Activated CD4-positive, alpha-beta T cell treated with anti-CD3 and anti-CD28 coated beads, Interleukin-2, amount 50 U/mL, for 16 hours (primary cell): ENCODE results near the gene GLG1.
A peak's percentile ranks its signal among the peaks of the same experiment; 100 is the strongest.
"Not testable (repeated sequence)": the region's sequence is repeated elsewhere in the genome, so short reads cannot be mapped to it uniquely, and the experiment has no call there.

Source experiments
- DNase-seq: peaks from one replicate; pipeline ENCODE4 v3.0.0-alpha.2; 2020

Gene GLG1

GRCh38 chr16:74438492-74438979 lies 168.4 kb downstream of the GLG1 start:
- peak; percentile 74 for DNase-seq

DNA sequence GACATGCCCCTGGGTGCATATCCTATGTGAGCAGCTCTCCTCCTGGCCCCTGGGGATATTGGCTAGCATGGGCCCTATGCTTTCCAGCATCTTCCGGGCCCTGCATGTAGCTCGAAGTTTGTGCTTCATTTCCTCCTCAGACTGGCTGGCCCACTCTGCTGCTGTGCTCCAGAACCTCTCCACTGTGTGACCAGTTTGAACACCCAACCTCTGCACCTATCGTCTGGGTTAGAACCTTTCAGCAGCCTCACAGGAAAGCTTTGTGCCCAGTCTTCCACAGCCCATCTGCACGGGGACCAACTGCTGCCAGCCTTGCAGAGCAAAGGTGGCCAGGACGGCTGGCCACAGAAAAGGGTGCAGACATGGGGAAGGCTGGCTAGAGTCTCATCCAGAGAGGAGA lies 175.4 kb downstream of the GLG1 start:
- no peak for DNase-seq

- peak; percentile 55 for DNase-seq
Observed at GRCh38 chr16:74430036-74430712, 176.7 kb downstream of the GLG1 start.

DNA sequence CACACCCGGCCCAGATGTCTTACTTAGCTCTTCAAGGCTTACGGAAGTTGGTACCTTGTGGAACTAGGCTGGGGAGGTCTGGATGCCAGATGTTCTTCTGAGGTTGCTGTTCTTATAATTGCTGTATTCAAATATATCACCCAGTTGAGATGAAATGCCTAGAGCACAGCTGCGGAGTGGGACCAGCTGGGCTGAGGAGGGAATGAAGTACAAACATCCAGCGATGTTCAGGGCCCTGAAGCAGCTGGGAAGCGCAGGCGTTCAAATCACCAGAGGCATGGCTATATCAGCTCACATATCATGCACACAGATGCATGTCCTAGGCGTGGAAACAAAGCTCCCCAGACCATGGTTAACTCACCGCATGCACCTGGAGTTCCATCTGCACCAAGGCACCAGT lies 178.4 kb downstream of the GLG1 start:
- not testable (repeated sequence) for DNase-seq

DNA sequence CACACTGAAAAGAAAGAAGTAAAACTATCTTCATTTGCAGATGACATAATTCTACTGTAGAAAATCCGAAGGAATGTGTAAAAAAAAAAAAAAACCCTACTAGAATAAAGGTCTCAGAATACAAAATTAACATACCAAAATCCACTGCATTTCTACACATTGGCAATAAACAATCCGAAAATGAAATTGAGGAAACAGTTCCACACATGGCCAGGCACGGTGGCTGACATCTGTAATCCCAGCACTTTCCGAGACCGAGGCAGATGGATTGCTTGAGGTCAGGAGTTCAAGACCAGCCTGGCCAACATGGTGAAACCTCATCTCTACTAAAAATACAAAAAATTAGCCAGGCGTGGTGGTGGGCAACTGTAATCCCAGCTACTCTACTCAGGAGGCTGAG lies 181.2 kb downstream of the GLG1 start:
- DNase-seq = not testable (repeated sequence)

DNA sequence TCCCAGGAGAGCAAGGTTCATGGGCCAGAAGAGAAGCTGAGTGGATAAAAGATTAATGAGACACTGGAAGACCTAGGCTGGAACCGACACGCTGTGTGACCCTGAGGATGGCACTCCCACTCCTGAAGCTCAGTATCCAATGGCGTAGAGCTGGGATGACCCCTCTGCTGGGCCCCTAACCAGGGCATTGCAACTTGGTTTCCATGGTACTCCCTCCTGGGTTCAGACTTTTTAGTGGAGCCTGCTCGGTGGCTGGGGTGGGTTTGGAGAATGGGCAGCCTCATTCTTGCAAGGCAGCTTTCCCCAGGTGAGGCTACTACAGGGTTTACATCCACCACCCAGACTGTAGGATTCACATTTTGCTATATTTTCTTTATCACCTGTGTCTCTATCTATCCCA lies 183.2 kb downstream of the GLG1 start:
- DNase-seq = not testable (repeated sequence)

DNA sequence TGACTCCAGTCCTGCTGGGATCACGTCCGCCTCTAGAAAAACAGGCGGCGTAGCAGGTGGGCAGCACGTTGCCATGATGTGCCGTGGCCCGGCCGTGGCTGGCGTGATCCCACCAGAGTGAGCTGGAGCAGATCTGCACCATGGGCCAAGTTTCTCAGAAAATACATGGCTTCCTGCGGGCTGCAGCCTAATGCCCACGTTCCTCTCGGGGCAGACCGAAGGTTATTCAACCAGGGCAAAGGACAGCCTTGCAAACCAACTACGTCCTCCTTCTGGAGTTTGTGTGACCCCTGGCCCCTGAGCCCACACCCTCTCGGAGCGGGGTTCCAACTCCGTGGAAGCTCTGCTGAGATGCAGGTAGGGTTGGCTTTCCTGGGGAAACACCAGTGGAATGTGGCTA lies 184.8 kb downstream of the GLG1 start:
- not testable (repeated sequence) for DNase-seq

GRCh38 chr16:74421482-74421785 lies 185.5 kb downstream of the GLG1 start:
- not testable (repeated sequence) for DNase-seq

- not testable (repeated sequence) for DNase-seq
Observed at GRCh38 chr16:74420612-74421481, 186.1 kb downstream of the GLG1 start, which contains the start of gene CLEC18B. TSS of gene CLEC18B (minus strand) at chr16:74421478. CDS start at chr16:74421270, 208 bp downstream.

DNA sequence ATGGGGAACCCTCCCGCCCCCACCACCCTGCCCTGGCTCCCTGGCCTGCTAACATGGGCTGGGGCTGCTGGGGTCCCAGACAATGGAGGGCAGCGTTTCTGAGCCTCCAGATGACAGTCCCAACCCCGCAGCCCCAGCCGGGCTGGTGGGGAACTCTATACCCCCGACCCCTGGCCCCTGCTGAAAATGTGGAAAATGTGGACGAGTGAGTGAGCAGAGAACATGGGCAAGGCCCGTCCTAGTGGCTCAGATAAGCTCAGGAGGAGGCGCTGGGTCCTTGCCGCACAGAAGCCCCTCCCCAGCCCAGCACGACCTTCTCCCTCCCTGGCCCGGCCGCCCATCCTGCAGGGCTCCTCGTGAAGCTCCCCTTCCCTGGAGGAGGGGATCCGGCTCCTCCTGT lies 187.1 kb downstream of the GLG1 start:
- DNase-seq = not testable (repeated sequence)

DNA sequence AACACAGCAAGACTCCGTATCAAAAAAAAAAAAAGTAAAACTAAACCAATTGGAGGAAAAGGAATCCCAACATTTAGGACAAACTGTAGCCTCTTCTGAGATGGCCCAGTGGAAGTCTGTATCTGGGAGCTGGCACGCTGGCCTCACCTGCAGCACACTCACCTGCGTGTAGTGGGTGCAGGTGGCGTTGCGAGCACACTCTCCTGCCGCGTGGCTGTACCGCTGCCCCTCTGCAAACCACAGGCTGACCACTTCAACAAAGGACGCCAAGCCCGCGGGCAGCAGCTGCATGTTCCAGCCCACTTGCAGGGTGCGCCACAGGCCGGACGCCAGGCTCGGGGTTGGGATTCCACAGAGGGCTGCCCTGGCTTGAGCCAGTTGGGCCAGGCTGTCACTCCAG lies 189.0 kb downstream of the GLG1 start:
- DNase-seq = not testable (repeated sequence)

DNA sequence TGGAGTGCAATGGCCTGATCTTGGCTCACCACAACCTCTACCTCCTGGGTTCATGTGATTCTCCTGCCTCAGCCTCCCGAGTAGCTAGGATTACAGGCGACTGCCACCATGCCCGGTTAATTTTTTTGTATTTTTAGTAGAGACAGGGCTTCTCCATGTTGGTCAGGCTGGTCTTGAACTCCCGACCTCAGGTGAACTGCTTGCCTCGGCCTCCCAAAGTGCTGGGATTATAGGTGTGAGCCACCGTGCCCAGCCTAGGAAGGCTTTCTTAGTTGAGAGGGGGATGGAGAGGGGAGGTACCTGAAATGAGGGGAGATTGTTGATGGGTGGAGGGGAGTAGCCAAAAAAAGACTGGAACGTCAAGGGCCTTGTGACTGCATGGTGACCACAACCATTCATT lies 193.0 kb downstream of the GLG1 start:
- not testable (repeated sequence) for DNase-seq

DNA sequence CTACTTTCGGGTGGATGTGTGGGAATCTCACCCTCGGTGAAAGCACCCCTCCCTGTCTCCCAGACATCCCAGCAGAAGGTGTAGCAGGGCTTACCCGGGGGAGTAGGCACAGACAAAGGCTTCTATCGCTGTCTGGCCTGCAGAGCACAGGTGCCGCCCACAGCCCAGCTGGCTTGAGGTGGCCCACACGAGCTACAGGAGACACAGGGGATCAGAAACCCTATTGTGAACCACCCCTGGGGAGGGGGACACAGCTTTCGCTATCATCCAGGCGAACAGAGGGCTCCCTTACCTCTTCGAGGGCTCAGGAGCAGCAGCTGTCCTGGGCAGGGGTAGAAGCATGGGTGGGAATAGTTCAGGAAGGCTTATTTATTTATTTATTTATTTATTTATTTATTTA lies 193.4 kb downstream of the GLG1 start:
- not testable (repeated sequence) for DNase-seq

DNA sequence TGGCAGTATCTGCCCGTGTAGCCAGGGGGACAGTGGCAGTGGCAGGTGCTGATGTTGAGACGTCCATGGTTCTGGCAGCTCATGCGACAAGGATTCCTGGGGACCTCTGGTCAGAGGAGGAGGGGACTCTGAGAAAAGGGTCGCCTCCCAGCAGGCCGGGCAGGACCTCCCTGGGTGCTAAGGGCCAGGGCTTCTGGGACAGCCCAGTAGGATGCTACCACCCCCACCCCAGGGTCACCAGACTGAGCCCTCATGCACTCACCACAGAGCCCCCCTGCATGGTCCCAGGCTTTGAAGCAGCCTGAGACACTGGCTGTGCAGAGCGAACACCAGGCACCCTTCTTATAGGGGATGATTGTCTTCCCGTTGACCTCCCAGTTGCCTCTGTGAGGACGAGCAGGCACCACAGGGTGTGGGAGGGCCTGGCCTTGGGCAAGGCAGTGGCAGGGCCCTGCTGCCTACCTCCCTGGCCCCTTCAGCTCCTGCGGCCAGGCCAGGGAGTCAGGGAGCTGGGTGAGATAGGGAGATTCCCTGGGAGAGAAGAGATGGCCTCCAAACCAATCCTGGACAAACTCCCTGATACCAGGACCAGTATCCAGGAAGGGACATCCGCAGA lies 194.0 kb downstream of the GLG1 start:
- DNase-seq = not testable (repeated sequence)

DNA sequence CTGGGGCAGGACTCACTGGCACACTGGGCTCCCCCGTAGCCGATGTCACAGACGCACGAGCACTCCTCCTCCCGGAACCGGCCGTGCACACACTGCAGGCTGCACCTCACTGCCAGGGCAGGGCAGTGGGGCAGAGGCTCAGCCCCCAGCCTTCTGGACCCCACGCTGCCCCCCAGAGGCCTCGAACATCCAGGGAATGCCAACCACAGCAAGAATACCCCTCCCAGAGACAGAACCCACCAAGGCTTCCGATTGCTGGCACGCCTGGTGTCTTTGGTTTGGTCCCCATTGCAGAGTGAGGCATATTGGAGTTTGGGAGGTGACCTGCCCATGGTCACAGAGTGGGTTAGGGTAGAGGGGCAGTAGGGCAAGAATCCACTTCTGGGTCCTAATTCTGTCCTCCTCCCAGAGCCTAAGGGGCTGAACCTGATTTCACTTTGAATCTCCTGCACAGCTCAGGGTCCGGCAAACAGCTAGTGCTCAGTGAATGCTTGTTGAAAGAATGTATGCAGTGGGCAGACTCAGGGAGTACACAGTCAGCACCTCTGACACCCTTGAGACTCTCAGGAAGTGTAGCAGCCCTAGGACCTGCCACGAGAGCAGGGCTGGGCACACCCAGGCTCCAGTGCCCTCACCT lies 194.7 kb downstream of the GLG1 start:
- DNase-seq = not testable (repeated sequence)

- not testable (repeated sequence) for DNase-seq
Observed at GRCh38 chr16:74410981-74411380, 195.9 kb downstream of the GLG1 start.

GRCh38 chr16:74410057-74410957 lies 196.6 kb downstream of the GLG1 start:
- DNase-seq = not testable (repeated sequence)

GRCh38 chr16:74409185-74409981 lies 197.5 kb downstream of the GLG1 start:
- DNase-seq = not testable (repeated sequence)

DNA sequence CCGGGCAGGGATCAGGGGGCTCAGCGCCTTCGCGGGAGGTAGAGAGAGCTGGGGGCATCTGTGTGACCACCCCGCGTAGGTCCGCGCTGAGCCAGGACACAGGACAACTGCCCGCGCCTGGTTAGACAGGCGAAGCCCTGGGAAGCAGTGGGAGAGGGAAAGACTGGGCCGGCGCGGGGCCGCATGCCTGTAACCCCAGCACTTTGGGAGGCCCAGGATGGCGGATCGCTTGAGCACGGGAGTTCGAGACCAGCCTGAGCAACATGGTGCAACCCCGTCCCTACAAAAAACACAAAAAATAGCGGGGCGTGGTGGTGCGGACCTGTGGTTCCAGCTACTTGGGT lies 199.6 kb downstream of the GLG1 start:
- DNase-seq = not testable (repeated sequence)

DNA sequence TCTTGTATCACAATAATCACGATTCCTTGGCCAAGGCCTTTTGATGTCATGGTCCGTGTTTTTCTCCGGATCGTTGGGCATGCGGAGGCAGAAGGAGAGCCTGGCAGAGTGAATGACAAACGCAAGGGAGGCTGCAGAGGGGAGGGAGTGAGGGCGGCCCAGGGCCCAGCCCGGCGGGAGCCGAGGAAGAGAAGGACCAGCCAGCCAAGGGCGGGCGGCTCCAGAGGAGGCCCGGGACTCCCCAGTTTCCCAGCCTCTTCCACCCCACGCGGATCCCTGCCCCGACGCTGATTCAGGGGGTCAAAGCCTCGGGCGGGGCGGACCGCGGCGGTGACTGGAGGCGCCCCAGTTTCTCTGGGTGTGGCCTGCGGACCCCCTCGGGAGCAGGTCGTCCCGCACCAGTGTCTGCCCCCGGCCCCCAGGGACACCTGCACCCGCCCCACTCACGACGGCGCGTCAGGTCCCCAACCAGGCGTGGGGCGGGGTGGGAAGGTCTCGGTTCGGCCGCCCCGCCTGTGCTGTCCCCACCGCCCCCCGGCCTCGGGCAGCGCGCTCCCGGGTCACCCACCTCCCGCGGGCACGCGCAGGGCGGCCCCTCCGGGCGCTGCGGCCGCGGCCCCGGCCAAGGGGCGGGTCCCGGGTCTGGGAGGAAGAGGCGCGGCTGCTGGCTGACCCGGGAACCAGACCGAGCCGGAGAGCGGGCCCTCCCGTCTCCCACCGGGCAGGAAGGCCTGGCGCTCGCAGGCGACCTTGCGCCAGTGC lies 200.1 kb downstream of the GLG1 start:
- not testable (repeated sequence) for DNase-seq
